Caki2 (cell line): ENCODE data around the gene CFAP97. TPM values are rescaled to one million over a fixed set of nuclear protein-coding genes. Genes with fewer than 3 reads are reported as not detected.
A peak's percentile ranks its signal among the peaks of the same experiment; 100 is the strongest.
"Not testable (repeated sequence)": the region's sequence is repeated elsewhere in the genome, so short reads cannot be mapped to it uniquely, and the experiment has no call there.

Source experiments
- DNase-seq: peaks from one replicate; pipeline ENCODE4 v3.0.0-alpha.2; 2015; ENCODE audit warnings: low read depth
- in situ Hi-C: cut with HindIII; loops from 2 replicates; pipeline ENCODE4 v1.10.0; 2016; ENCODE audit warnings: low sequenced_read_pairs, low pct_unique_long_range_greater_than_20kb, mixed read lengths
- total RNA-seq: library from RNA; depleted of rRNA; stranded (reverse); fragments of >200 nt; shearing (Covaris generic); gene quantifications from 2 replicates; pipeline ENCODE4 v1.2.3, GENCODE V29; 2014; ENCODE audit warnings: low replicate concordance; rRNA removed

Gene CFAP97
- total RNA-seq, result 10.7 and 14.1 TPM in 2 replicates

DNA sequence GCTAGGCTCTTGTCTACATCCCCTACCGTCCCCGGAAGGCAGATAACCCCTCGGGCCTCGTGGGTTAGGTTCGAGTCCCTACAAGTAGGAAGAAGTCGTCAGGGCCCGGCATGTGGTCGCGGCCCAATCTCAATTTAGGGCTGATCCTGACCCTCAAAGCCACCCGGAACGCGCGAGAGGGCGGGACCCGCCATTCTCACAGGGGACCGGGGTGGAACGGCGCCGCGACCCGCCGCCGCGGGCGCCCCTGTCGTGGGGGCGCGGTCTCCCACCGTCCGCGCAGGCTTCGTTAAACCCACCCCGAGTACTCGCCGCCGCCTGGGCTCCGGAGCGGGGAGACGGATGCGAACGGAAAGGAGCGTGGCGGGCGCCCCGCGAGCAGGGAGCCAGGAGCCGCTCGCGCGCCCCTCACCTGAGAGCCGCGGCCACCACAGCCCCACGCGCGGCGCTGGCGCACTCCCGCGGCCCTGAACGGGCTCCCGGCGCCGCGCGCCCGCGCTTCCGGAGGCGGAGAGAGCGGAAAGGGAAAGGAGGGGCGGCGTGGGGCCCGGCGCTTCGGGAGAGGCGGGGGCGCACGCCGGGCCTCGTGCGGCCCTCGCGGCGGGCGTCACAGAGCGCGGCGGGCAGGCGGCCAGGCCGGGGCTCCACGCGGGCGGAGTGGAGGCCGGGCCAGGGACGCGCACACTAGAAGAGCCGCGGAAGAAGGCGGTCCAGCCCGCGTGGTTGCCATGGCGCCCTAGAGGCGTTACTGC, at the start of gene CFAP97:
Gene CFAP97, minus strand, starts transcription at position 515 of the 752 bp plus-strand sequence. CDS start 12,804 bp downstream, outside the sequence.
- in situ Hi-C loops, result no loop called here
- DNase-seq, result peak; percentile 83

DNA sequence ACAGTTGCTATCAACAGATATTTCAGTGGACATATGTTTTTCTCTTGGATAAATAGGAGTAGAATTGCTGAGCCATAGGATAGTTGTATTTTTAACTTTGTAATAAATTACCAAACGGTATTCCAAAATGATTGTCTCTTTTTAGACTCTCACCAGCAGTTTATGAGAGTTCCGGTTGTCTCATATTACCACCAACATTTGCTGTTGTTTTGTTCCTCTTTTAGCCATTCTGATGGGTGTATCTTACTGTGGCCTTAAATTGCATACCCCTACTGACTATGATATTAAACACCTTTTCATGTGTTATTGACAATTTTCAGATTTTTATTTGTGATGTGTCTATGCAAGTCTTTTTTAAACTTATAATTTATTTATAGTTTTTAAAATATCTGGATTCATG, 45.3 kb upstream of the CFAP97 start:
- in situ Hi-C loops, result no loop called here
- no peak for DNase-seq

DNA sequence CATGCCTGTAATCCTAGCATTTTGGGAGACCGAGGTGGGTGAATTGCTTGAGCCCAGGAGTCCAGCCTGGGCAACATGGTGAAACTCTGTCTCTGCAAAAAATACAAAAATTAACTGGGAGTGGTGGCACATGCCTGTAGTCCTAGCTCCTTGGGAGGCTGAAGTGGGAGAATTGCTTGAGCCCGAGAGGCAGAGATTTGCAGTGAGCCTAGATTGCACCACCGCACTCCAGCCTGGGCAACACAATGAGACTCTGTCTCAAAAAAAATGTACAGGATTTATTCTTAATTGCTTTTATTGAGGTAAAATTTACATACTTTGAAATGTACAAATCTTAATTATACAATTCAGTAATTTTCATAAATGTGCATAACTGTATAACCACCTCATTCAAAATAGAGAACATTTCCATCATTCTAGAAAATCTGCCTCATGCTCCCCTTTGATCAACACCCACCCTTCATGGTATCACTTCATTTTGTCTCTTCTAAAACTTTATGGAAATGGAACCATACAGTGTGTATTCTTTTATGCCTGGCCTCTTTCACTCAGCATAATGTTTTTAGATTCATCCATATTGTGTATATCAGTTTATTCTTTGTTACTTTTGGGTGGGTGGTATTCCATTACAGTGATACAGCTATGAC, 44.7 kb upstream of the CFAP97 start:
- in situ Hi-C loops, result no loop called here
- no peak for DNase-seq

DNA sequence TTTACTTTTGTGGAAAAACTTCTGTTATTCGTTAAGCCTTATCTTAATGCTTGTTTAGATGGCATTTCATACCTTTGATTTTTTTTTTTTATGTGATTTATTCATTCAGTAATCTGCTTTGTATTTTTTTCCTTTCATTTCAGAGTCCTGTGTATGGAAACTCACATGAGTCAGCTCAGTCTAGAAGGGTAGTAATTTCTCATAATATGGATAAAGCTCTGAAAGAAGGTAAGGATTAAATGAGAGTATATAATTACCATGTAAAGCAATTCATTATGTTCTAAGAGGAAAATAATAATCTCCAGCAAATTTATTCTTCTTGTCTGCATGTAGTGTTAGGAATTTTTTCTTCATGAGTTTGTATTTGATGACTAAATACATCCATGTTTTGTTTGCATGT, 43.4 kb upstream of the CFAP97 start:
- no peak for DNase-seq
- in situ Hi-C loops, result no loop called here

DNA sequence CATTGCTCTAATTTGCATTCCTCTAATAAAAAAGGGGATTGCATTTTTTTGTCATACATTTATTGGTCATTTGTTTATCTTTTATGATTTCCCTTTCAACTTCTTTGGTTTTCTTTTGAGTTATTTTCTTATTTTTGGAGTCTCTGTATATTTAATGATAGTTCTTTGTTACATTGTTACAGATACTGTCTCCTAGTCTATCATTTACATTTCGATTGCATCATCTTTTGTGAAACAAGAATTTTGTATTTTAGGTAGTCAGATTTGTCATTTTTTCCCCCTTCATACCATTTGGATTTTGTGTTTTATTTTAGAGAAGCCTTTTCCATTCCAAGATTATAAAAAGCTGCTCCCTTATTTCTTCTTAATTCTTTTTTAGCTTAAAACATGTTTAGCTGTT, 42.7 kb upstream of the CFAP97 start:
- DNase-seq, result no peak
- in situ Hi-C loops, result no loop called here

DNA sequence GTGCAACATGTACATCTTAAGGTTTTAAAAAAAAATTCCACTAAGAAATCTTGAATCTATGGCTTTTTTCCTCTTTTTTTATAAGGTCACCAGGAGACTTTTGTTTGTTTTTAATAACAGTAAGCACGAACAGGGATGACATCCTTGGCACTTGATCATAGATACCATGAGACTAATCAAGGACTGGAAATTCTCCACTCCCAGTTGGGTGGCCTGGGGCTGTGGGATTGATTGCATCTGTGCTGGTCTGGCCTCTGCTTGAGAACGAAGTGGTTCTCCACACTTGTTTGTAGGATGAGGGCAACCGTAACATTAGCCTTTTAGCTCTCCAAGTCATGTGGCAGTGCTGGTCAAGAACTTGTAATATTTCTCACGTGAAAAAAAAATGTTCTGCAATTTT, 41.0 kb upstream of the CFAP97 start:
- in situ Hi-C loops, result no loop called here
- DNase-seq, result no peak

DNA sequence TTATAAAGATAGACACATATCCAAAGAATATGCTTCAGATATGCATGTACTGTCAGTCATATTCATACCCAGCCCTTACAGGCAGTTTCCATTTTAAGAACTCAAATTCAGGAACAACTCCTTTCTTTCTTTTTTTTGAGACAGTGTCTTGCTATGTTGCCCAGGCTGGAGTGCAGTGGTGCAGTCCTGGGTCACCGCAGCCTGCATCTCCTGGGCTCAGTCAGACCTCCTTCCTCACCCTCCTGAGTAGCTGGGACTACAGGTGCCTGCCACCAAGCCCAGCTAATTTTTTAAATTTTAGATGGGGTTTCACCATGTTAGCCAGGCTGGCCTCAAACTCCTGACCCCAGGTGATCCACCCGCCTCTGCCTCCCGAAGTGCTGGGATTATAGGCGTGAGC, 40.1 kb upstream of the CFAP97 start:
- in situ Hi-C loops, result no loop called here
- no peak for DNase-seq

DNA sequence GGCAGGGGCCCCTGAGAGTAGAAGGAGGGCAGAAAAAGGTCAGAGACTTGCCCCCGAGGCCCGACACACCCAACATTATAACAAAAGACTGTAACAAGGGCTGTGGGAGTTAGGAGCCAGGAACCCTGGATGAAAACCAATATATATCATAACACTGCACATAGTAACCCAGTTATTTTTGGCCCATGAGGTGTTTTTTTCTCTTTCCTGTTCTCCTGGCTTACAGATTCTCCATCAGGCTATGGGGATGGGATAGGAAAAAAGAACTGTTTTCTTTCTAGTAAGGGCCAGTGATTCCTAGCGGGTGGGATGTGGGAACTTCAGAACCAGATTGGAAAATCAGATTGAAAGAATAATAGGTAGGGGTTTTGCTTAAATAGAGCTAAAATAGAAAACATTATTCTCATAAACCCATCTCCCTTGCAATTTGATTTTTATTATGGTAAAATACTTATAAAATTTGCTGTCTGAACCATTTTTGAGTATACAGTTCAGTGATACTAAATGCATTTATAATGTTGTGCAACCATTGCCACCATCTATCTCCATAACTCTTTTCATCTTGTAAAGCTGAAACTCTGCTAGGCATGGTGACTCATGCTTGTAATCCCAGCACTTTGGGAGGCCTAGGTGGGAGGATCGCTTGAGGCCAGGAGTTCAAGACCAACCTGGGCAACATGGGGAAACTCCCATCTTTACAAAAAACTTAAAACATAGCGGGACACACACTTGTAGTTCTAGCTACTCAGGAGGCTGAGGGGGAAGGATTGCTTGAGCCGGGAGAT, 39.1 kb upstream of the CFAP97 start:
- in situ Hi-C loops, result no loop called here
- no peak for DNase-seq

DNA sequence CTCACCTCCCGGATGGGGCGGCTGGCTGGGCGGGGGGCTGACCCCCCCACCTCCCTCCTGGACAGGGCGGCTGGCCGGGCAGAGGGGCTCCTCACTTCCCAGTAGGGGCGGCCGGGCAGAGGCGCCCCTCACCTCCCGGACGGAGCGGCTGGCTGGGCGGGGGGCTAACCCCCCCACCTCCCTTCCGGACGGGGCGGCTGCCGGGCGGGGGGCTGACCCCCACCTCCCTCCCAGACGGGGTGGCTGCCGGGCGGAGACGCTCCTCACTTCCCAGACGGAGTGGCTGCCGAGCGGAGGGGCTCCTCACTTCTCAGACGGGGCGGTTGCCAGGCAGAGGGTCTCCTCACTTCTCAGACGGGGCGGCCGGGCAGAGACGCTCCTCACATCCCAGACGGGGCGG, 36.7 kb upstream of the CFAP97 start:
- DNase-seq, in situ Hi-C loops: not testable (repeated sequence)

DNA sequence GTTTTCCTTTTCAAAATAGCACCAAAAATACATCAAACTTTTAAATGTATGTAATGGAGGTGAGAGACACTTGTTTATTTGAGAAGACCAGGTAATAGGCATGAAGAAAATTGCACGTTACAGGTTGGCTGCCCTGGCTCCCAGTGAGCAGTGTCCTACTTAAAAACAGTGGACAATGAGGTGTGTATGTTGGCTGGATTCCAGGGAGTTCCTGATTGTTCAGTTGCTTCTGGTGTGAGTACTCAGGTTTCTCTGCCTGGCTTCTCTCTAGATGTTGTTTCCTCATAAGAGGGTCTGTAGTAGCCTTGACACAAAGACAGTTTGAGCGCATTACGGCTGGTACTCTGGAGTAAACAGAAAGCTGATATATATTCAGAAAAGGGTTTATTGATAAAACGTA, 35.0 kb upstream of the CFAP97 start:
- peak; percentile 24 for DNase-seq
- in situ Hi-C loops, result no loop called here

DNA sequence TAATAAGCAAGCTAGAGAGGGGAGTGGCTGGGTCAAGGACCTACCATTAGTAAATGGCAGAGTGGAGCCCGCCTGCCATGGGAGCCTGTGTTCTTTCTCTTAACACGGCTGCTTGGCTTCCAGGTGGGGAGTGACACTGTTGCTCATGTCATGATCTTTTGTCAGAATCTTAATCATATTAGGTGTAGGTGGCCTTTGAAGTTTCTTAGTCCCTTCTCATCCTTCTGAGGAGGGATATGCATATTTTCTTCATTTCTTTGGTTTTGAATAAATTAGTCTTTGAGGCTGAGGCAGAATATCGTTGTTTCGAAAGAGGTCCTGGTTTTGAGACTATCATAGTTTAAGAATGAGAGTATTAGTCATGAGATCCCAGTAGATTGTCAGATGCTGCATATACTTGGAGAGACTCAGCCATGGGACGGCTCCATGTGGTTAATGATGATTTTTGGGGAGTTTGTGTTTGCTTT, 34.4 kb upstream of the CFAP97 start:
- peak; percentile 16 for DNase-seq
- in situ Hi-C loops, result no loop called here

DNA sequence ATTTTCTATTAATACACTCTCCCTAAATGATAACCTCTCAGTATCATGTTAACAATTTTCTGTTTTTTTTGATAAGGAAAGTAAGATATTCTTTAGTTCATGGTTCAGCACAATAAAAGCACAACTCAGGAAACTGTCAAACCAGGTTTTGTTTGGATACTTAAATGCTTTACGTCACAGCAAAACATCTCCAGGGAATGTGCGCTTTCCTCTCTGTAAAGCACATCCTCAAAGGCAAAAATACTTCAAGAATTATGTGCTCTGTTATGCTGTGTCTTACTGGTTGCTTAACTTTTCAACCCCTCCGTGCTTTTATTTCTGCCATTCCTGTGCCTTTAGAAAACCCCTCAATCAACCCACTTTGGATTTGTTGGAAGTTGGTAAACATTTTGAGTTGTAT, 33.4 kb upstream of the CFAP97 start:
- in situ Hi-C loops, result no loop called here

DNA sequence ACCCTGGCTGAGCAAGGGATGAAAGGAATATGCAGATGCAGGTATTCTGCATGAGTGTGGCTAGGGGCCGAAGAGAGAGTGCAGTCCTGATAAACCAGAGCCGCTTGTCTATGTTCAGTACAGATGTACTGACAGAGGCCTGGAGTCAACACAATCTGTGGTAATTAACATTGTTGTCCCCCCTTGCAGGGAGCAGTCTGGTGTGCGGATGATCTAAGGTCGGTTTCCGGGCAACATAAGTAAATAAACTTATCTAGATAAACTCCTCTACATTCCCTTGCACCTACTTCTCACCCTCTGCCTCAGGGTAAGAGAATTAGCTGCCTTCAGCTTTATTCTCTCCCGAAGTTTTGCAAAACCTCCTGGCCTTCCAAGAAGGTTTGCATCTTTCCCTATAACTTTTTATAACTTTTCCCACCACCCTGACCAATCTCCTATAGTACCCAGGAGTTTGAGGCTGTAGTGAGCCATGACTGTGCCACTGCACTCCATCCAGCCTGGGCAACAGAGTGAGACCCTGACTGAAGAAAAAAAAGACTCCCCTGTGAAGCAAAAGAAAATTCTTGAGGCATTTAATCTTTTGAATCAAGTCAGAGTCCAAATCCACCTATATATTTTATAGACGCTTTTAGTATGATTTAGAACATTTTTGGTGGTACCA, 32.2 kb upstream of the CFAP97 start:
- in situ Hi-C loops, result no loop called here
- peak; percentile 69 for DNase-seq

More for the DNA sequence above, 33.4 kb upstream of the CFAP97 start:
- no peak for DNase-seq

DNA sequence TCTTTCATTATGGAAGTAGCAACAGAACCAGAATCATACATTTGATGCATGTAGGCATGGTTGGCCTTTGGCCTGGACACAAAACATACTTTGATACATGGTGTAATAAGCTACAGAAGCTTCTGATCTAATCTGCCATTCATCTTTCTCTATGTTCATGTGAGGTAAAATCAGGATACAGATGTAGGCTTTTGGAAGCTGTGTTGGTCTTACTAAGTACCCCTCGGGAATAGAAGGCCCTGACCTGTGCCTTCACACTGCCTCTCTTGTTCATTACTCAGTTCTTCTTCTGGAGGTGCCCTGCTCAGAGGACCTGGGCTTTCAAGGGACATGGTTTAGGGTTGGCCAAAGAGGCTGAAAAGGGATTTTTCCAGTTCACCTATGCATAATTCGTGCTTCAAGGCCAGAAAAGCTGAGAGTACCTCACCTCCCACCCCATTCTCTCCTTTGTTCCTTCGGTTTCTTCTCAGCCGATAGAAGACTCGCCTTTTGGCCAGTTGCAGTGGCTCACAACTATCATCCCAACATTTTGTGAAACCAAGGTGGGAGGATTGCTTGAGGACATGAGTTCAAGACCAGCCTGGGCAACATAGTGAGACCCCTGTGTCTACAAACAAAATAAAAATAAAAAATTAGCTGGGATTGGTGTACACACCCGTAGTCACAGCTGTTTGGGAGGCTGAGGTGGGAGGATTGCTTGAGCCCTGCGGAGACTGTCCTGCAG, 31.5 kb upstream of the CFAP97 start:
- DNase-seq, result no peak
- in situ Hi-C loops, result no loop called here

DNA sequence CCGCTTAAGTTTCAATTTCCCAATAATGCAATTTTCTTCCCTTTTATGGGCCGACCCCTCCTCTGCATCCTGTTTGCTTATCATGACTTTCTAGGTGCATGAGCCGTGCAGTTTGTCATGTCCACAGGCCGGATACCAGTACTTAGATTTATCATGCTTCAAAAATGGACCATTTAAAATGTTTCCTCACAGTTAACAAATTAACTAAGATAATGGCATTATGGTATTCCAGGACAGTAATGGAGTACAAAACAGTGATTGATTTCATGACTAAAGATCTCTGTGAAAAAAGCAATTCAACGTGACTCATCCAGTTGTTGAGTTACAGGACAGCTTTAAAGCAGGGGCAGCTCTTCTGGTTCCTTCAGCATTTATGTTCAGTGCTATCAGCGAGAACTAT, 28.6 kb upstream of the CFAP97 start:
- peak; percentile 90 for DNase-seq
- in situ Hi-C loops, result no loop called here

DNA sequence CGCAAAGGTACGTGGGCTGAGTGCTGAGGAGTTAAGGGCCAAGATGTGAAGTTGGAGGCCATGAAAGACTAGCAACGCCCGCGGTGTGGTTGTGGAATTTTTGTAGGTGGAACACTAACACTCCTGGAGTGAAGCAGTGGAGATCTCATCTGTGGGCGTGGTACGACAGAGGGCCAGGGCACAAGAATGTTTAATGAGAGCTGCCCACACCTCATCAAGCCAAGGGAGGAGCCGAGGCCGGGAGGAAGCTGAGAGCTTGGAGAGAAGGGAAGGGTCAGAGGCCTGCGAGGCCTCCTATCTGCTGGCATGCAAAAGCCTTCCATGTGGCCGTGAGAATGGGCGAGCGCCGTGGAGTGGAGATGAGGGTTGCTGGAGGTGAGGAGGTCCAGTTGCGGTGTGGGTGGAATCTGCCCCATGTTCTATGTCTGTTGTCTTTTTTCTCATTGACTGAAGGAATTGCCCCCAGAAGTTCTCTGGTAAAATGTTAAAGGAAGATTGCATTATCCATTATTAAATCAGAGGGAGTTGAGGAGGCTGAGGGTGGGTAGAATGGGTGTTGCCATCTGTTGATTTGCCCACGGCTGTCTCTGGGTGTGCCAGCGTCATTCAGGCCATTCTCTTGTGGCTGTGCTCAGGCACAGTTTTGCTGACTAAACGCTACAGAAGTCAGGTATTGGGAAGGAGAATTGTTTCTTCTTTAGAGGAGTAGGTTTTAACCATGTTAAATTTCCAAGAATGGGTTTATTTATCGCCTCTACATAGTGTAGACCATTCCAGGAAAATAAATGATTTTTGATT, 25.4 kb upstream of the CFAP97 start:
- peak; percentile 83 for DNase-seq
- in situ Hi-C loops, result no loop called here

DNA sequence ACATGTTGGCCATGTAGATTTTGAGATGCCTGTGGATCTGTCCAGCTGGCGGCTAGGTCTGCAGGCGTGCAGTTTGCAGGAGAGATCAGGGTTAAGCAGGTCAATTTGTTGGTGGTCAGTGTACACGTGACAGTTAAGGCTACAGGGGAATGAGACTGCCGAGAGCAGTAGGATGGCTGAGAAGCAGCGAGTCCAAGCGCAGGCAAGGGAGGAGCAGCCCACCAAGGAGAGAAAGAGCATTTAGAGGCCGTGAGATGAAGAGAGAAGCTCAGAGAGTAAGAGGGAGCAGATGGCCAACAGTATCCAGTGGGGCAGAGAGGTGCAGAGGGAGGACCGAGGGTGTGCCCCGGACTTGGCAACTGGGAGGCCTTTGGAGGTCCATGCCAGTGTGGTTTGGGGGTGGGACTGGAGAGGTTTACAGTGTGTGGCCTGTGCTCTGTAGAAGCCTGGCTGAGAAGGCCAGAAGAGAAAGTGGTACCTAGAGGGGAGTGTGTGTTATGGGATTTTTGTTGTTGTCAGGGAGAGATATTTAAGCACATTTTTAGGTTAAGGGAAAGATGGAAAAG, 24.0 kb upstream of the CFAP97 start:
- DNase-seq, result no peak
- in situ Hi-C loops, result no loop called here
